SKM-1 (cell line): Measurements from ENCODE around the gene IL6.
"Not testable (repeated sequence)": the region's sequence is repeated elsewhere in the genome, so short reads cannot be mapped to it uniquely, and the experiment has no call there.

Experiments used
- DNase-seq: peaks from one replicate; lab custom pipeline; 2025; ENCODE audit not compliant: unreplicated experiment; lab: John Stamatoyannopoulos, UW

The IL6 gene

GRCh38 chr7:22726907-22727713 is at the start of gene IL6:
Gene IL6, plus strand, starts transcription at chr7:22727200. Its CDS starts 63 bp downstream, at chr7:22727263.
- no peak for DNase-seq

GRCh38 chr7:22677263-22677662 is 49.7 kb upstream of the IL6 start:
- not testable (repeated sequence) for DNase-seq

GRCh38 chr7:22677680-22678079 is 49.3 kb upstream of the IL6 start:
- DNase-seq: no peak

- no peak for DNase-seq
These were observed 46.5 kb upstream of the IL6 start for GRCh38 chr7:22680482-22680911.

- DNase-seq: no peak
These were observed 45.7 kb upstream of the IL6 start for GRCh38 chr7:22681312-22681711.

GRCh38 chr7:22681852-22682657 is 44.9 kb upstream of the IL6 start:
- DNase-seq: no peak

GRCh38 chr7:22683379-22683778 is 43.6 kb upstream of the IL6 start:
- DNase-seq: no peak

- no peak for DNase-seq
These were observed 40.4 kb upstream of the IL6 start for GRCh38 chr7:22686620-22687019.

- DNase-seq: no peak
These were observed 38.9 kb upstream of the IL6 start for GRCh38 chr7:22688084-22688483.

- DNase-seq: not testable (repeated sequence)
These were observed 38.1 kb upstream of the IL6 start for GRCh38 chr7:22688934-22689333.

- no peak for DNase-seq
These were observed 32.3 kb upstream of the IL6 start for GRCh38 chr7:22694597-22695207.

- DNase-seq: no peak
These were observed 31.4 kb upstream of the IL6 start for GRCh38 chr7:22695476-22696132.

- DNase-seq: no peak
These were observed 30.3 kb upstream of the IL6 start for GRCh38 chr7:22696541-22697228.

GRCh38 chr7:22697322-22697859 is 29.6 kb upstream of the IL6 start:
- no peak for DNase-seq

- DNase-seq: no peak
These were observed 29.0 kb upstream of the IL6 start for GRCh38 chr7:22697876-22698606.

GRCh38 chr7:22698767-22699166 is 28.2 kb upstream of the IL6 start:
- no peak for DNase-seq

GRCh38 chr7:22700559-22701002 is 26.4 kb upstream of the IL6 start:
- no peak for DNase-seq

- no peak for DNase-seq
These were observed 24.5 kb upstream of the IL6 start for GRCh38 chr7:22702516-22702915.

- DNase-seq: not testable (repeated sequence)
These were observed 23.7 kb upstream of the IL6 start for GRCh38 chr7:22703107-22703855.
